ENCODE results near the gene SLC5A6. TPM values are rescaled to one million over a fixed set of nuclear protein-coding genes. Genes with fewer than 3 reads are reported as not detected.

The SLC5A6 gene
- total and polyA plus RNA-seq, 2 of the 8 experiments (the other 6 are each of a cell fraction or from before 2014, with no cell fraction given) = 118 to 183 TPM

GRCh38 chr2:27237341-27237945, 25.4 kb upstream of the SLC5A6 start:
- Histone ChIP-seq H3K79me1 (ENCODE audit: low read depth, low read length) (no peaks in the 10 kb centered on the region), H3K9me3 (ENCODE audit: insufficient read depth in 2 of 2, low read depth in 1 of 2, low read length in 1 of 2) (no peaks in the 10 kb centered on the region), H3K9ac (replicated peaks in 1 of 4; ENCODE audit: extremely low read depth in 1 of 4, low read depth in 3 of 4, low read length in 3 of 4) (no peak overlapping the region), H4K5ac (ENCODE audit: insufficient read length, low read depth, low read length) (no peak overlapping the region), H3K23me2 (ENCODE audit: low read depth, low read length) (no peaks in the 10 kb centered on the region), H3K27me3 (replicated peaks in 1 of 4; ENCODE audit: control insufficient read depth in 3 of 4, extremely low read depth in 1 of 4, insufficient read depth in 3 of 4, low read length in 3 of 4) (no peaks in the 10 kb centered on the region), H3K14ac (ENCODE audit: insufficient read length) (no peak overlapping the region), H2AK5ac (ENCODE audit: low read depth, low read length) (no peak overlapping the region), H3K4me2 (ENCODE audit: insufficient read depth in 1 of 2, low read depth in 2 of 2, low read length in 2 of 2) (no peak overlapping the region), H4K8ac (ENCODE audit: extremely low read depth, insufficient read depth, low read length) (no peak overlapping the region), H3K4ac (replicated peaks; ENCODE audit: insufficient read length, low read depth, low read length) (no peak overlapping the region), H3K23ac (ENCODE audit: insufficient read length) (no peak overlapping the region), H2BK120ac (replicated peaks; ENCODE audit: low read depth, low read length) (no peak overlapping the region), H3K27ac (ENCODE audit: low read depth, low read length) (no peak overlapping the region), H2AFZ (ENCODE audit: low read length) (no peak overlapping the region), H3K4me1 (replicated peaks in 1 of 4; ENCODE audit: control insufficient read depth in 3 of 4, insufficient read depth in 4 of 4, low read length in 3 of 4) (no peaks in the 10 kb centered on the region), H3K36me3 (ENCODE audit: control insufficient read depth in 2 of 4, insufficient read depth in 4 of 4, low read length in 3 of 4) (peaks cover 83 to 99% (median 96%) of the 10 kb centered on the region in 4 experiments), H4K20me1 (replicated peaks in 1 of 2; ENCODE audit: control insufficient read depth in 1 of 2, insufficient read depth in 2 of 2, low read length in 2 of 2) (peaks cover 4 to 24% of the 10 kb centered on the region in 2 experiments), H2BK12ac (ENCODE audit: low read depth, low read length) (no peak overlapping the region), H3K56ac (replicated peaks; ENCODE audit: insufficient read length, low read depth, low read length) (no peak overlapping the region), H3K79me2 (ENCODE audit: control insufficient read depth in 1 of 2, insufficient read depth in 2 of 2, low read length in 2 of 2) (no peaks in the 10 kb centered on the region), H2BK5ac (ENCODE audit: low read depth, low read length) (no peak overlapping the region), H3K4me3 (ENCODE audit: extremely low read depth in 1 of 4, insufficient read depth in 2 of 4, low read depth in 3 of 4, low read length in 4 of 4) (no peak overlapping the region), H2BK15ac (ENCODE audit: low read length) (no peak overlapping the region), H2BK20ac (ENCODE audit: low read length) (no peak overlapping the region), H4K91ac (replicated peaks; ENCODE audit: insufficient read length, low read length) (no peak overlapping the region), H3K18ac (ENCODE audit: extremely low read depth, low read length) (no peak overlapping the region)
- 93% methylated on average over 15 of the region's 15 CpGs; no CpG with 5 or more reads in 1 of the 2 experiments for WGBS, 2 experiments (ENCODE audit: extremely low coverage in 1 of 2, insufficient coverage in 1 of 2, insufficient read length in 1 of 2, insufficient replicate concordance in 2 of 2, low coverage in 1 of 2, low lambda C conversion rate in 2 of 2, missing lambda C conversion rate in 1 of 2)
- no peak for TF ChIP-seq SIN3A (conservative IDR thresholded peaks at IDR 0.05 in 1 of 2, IDR thresholded peaks at IDR 0.05 in 1 of 2; ENCODE audit: low read depth in 1 of 2, low read length in 2 of 2)
- no peak for TF ChIP-seq EP300 (IDR thresholded peaks at IDR 0.05; ENCODE audit: borderline replicate concordance in 1 of 2, low read depth in 2 of 2, low read length in 2 of 2)
- no peak for TF ChIP-seq MAFK (IDR thresholded peaks at IDR 0.05; ENCODE audit: low read depth, low read length)
- TF ChIP-seq PHF8 (conservative IDR thresholded peaks at IDR 0.05; ENCODE audit: low read depth, low read length) = no peak
- no peak for TF ChIP-seq BCL11A (IDR thresholded peaks at IDR 0.05; ENCODE audit: low read depth in 2 of 2, low read length in 2 of 2)
- FAIRE-seq = no peak
- DNase-seq (ENCODE audit: low read depth in 1 of 2, low spot score in 2 of 2) = no peak
- CTCF ChIA-PET (ENCODE audit: partially characterized antibody) = interaction anchor here (1.1 to 6.9 kb wide), 6 partner anchors 13 to 66 kb away, joined by 3 to 55 read pairs (median 6); partner anchors contain the start of gene TRIM54
- POLR2A ChIA-PET (ENCODE audit: partially characterized antibody) = interaction anchor here (1.1 to 32.6 kb wide), 5 partner anchors 7 to 116 kb away, joined by 3 to 835 read pairs (median 4); partner anchors contain the start of gene CAD
